Sigmoid colon (tissue), 4 donors: ENCODE results near the gene A2M.

Experiments
- EP300 ChIP-seq, 4 donors: sonication (generic); formaldehyde crosslinking; IDR thresholded peaks; one replicate each; pipeline ENCODE4 v1.6.1; 2017; ENCODE audit warnings: antibody characterized with exemption in 4 of 4
- POLR2A ChIP-seq, 2 donors: fragments of 450-650 bp; IDR thresholded peaks; one replicate each; pipeline ENCODE4 v1.6.1; 2016; ENCODE audit warnings: antibody characterized with exemption in 2 of 2, mild to moderate bottlenecking in 2 of 2, moderate library complexity in 2 of 2
- POLR2AphosphoS5 ChIP-seq, 4 donors: sonication (generic); formaldehyde crosslinking; IDR thresholded peaks; one replicate each; pipeline ENCODE4 v1.6.1; 2017; ENCODE audit warnings: antibody characterized with exemption in 4 of 4
- TF ChIP-seq, protein P1 (sequence below), 4 experiments: fragments of 450-650 bp in 3 of 4; fragments of 200-600 bp in 1 of 4; IDR thresholded peaks; one replicate each; pipeline ENCODE4 v1.5.1; 2016 to 2019; ENCODE audit warnings: antibody characterized with exemption in 4 of 4, mild to moderate bottlenecking in 3 of 4, moderate library complexity in 2 of 4

DNA sequence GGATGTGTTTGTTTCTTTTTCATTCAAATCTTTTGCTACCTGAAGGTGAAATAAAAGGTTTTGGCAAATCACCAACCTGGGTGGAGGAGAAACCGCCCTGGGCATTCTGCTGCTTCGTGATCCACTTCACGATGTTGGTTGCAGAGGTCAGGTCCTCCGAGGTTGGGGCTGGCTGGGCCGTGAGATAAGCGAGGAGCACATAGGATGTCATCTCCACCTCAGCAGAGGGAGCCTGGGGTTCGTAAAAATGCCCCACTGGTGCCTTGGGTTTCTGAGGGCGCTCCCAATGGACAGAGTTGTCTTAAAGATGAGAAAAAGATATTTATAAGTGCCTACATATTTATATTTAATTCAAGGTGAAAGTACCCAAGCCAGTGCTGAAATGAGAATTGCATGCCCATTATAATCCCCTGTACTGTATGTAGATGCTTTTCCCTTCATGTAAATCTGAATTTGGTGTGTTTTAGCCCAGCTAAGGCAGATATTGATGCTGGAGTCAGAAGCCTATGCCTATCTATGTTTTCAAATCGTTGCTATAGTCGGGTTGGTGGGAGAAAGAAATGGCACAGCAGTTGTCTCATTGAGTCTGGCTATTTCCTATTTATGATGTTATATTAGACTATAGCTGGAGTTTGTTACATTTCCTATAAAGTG lies 41.1 kb downstream of the A2M start:
- TF ChIP-seq EP300 (IDR thresholded peaks at IDR 0.05) = no peak
- TF ChIP-seq POLR2A (IDR thresholded peaks at IDR 0.05) = no peak
- no peak for TF ChIP-seq POLR2AphosphoS5 (IDR thresholded peaks at IDR 0.05)
- TF ChIP-seq, protein P1, sequence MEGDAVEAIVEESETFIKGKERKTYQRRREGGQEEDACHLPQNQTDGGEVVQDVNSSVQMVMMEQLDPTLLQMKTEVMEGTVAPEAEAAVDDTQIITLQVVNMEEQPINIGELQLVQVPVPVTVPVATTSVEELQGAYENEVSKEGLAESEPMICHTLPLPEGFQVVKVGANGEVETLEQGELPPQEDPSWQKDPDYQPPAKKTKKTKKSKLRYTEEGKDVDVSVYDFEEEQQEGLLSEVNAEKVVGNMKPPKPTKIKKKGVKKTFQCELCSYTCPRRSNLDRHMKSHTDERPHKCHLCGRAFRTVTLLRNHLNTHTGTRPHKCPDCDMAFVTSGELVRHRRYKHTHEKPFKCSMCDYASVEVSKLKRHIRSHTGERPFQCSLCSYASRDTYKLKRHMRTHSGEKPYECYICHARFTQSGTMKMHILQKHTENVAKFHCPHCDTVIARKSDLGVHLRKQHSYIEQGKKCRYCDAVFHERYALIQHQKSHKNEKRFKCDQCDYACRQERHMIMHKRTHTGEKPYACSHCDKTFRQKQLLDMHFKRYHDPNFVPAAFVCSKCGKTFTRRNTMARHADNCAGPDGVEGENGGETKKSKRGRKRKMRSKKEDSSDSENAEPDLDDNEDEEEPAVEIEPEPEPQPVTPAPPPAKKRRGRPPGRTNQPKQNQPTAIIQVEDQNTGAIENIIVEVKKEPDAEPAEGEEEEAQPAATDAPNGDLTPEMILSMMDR (IDR thresholded peaks at IDR 0.05) = no peak
